Measurements from ENCODE around the gene GPR160.
"Not testable (repeated sequence)": the region's sequence is repeated elsewhere in the genome, so short reads cannot be mapped to it uniquely, and the experiment has no call there.

Gene GPR160

GRCh38 chr3:170007031-170007663 is 30.6 kb upstream of the GPR160 start:
- ChIA-PET CTCF (interaction anchor here (0.6 kb wide), 1 partner anchor 130 kb away, joined by 3 read pairs; no protein-coding TSS in a partner anchor), POLR2A (ENCODE audit: low non-redundant PET) (no interaction called here)
- no peak overlapping the region for H3K27ac ChIP-seq
- DNase-seq (ENCODE audit: low spot score) = no peak
- TF ChIP-seq CTCF (conservative IDR thresholded peaks at IDR 0.05; ENCODE audit: low read depth) = no peak

- no peak for DNase-seq (ENCODE audit: low spot score)
- ChIA-PET POLR2A (ENCODE audit: low non-redundant PET) (no interaction called here), CTCF (interaction anchor here (0.6 kb wide), 1 partner anchor 15 kb away, joined by 3 read pairs; no protein-coding TSS in a partner anchor)
- H3K27ac ChIP-seq = no peak overlapping the region
- no peak for TF ChIP-seq CTCF (conservative IDR thresholded peaks at IDR 0.05; ENCODE audit: low read depth)
These were observed 27.3 kb upstream of the GPR160 start for GRCh38 chr3:170010498-170010897.

- CTCF ChIA-PET = no interaction called here
- H3K27ac ChIP-seq = no peak overlapping the region
- no peak for TF ChIP-seq CTCF (conservative IDR thresholded peaks at IDR 0.05; ENCODE audit: low read depth)
- no peak for DNase-seq (ENCODE audit: low spot score)
- POLR2A ChIA-PET (ENCODE audit: low non-redundant PET) = no interaction called here
These were observed 25.0 kb upstream of the GPR160 start for GRCh38 chr3:170012683-170013400.

GRCh38 chr3:170016057-170016456 is 21.7 kb upstream of the GPR160 start:
- H3K27ac ChIP-seq = no peak overlapping the region
- CTCF ChIA-PET = no interaction called here
- no peak for DNase-seq (ENCODE audit: low spot score)
- TF ChIP-seq CTCF (conservative IDR thresholded peaks at IDR 0.05; ENCODE audit: low read depth) = no peak
- POLR2A ChIA-PET (ENCODE audit: low non-redundant PET) = no interaction called here

GRCh38 chr3:170019306-170019705 is 18.5 kb upstream of the GPR160 start:
- H3K27ac ChIP-seq; POLR2A ChIA-PET (ENCODE audit: low non-redundant PET); CTCF ChIA-PET; DNase-seq (ENCODE audit: low spot score): not testable (repeated sequence)

GRCh38 chr3:170021083-170021482 is 16.7 kb upstream of the GPR160 start:
- ChIA-PET POLR2A (ENCODE audit: low non-redundant PET) (no interaction called here), CTCF (interaction anchor here (0.6 kb wide), 1 partner anchor 75 kb away, joined by 4 read pairs; no protein-coding TSS in a partner anchor)
- no peak for TF ChIP-seq CTCF (conservative IDR thresholded peaks at IDR 0.05; ENCODE audit: low read depth)
- no peak overlapping the region for H3K27ac ChIP-seq
- DNase-seq (ENCODE audit: low spot score) = no peak

GRCh38 chr3:170022336-170022735 is 15.5 kb upstream of the GPR160 start:
- DNase-seq (ENCODE audit: low spot score) = no peak
- no peak overlapping the region for H3K27ac ChIP-seq
- POLR2A ChIA-PET (ENCODE audit: low non-redundant PET) = no interaction called here
- CTCF ChIA-PET = no interaction called here
- TF ChIP-seq CTCF (conservative IDR thresholded peaks at IDR 0.05; ENCODE audit: low read depth) = no peak

Measured in RWPE1 (cell line).